Fibroblast of lung (primary cell): ENCODE results near the gene ELF3. TPM values are rescaled to one million over a fixed set of nuclear protein-coding genes. Genes with fewer than 3 reads are reported as not detected.

ENCODE experiments used
- DNase-seq, 2 donors: peaks; one replicate each; pipeline versions ENCODE4 v3.0.0 to v3.0.0-alpha.2; 2010; ENCODE audit warnings: low read depth in 2 of 2
- H2AFZ ChIP-seq: 2 replicates; pipeline ENCODE4 v1.5.1; 2012; ENCODE audit warnings: low read length, control low read depth, inconsistent platforms
- H3K27ac ChIP-seq: 2 replicates; pipeline ENCODE4 v1.5.1; 2011; ENCODE audit warnings: low read length, control low read depth; ENCODE audit not compliant: insufficient read depth
- H3K27me3 ChIP-seq: 2 replicates; pipeline ENCODE4 v1.5.1; 2011; ENCODE audit warnings: mild to moderate bottlenecking, low read length; ENCODE audit not compliant: control insufficient read depth, insufficient read depth
- H3K36me3 ChIP-seq: 2 replicates; pipeline ENCODE4 v1.5.1; 2011; ENCODE audit warnings: low read length; ENCODE audit not compliant: control insufficient read depth, insufficient read depth
- H3K4me1 ChIP-seq: 2 replicates; pipeline ENCODE4 v1.5.1; 2011; ENCODE audit warnings: low read length; ENCODE audit not compliant: control insufficient read depth, insufficient read depth; ENCODE audit errors: extremely low read depth
- H3K4me2 ChIP-seq: 2 replicates; pipeline ENCODE4 v1.5.1; 2011; ENCODE audit warnings: low read length, control low read depth; ENCODE audit not compliant: insufficient read depth; ENCODE audit errors: extremely low read depth
- H3K4me3 ChIP-seq, 4 experiments: fragments of 200-600 bp in 1 of 4; sonication (generic) in 1 of 4; replicated peaks in 1 of 4; 2 replicates each; pipeline ENCODE4 v1.5.1; 2011 to 2016; ENCODE audit warnings: low read length in 4 of 4, low read depth in 3 of 4, mild to moderate bottlenecking in 3 of 4, control low read depth in 2 of 4, inconsistent platforms in 1 of 4, mixed read lengths in 1 of 4; ENCODE audit not compliant: insufficient read depth in 1 of 4; ENCODE audit errors: control extremely low read depth in 1 of 4
- H3K79me2 ChIP-seq: 2 replicates; pipeline ENCODE4 v1.5.1; 2012; ENCODE audit warnings: mild to moderate bottlenecking, low read length, inconsistent platforms; ENCODE audit not compliant: control insufficient read depth, insufficient read depth
- H3K9ac ChIP-seq: 2 replicates; pipeline ENCODE4 v1.5.1; 2011; ENCODE audit warnings: mild to moderate bottlenecking, low read length, control low read depth; ENCODE audit not compliant: insufficient read depth
- H3K9me3 ChIP-seq: 2 replicates; pipeline ENCODE4 v1.5.1; 2012; ENCODE audit warnings: low read depth, low read length; ENCODE audit not compliant: control insufficient read depth, insufficient read depth
- H4K20me1 ChIP-seq: 2 replicates; pipeline ENCODE4 v1.5.1; 2011; ENCODE audit warnings: low read length; ENCODE audit not compliant: control insufficient read depth, insufficient read depth; ENCODE audit errors: extremely low read depth
- EZH2 ChIP-seq: IDR thresholded peaks from 2 replicates; pipeline ENCODE4 v1.5.1; 2012; ENCODE audit warnings: low read length, control low read depth, mild to moderate bottlenecking; ENCODE audit errors: missing control alignments
- polyA plus RNA-seq, 2 donors: library from polyadenylated mRNA; depleted of rRNA in 1 of 2; stranded (reverse) in 1 of 2; unstranded in 1 of 2; fragments of >200 nt; gene quantifications; 2 replicates each; pipeline ENCODE4 v1.2.1, GENCODE V29; 2011 to 2012; ENCODE audit warnings: missing spikeins in 1 of 2
- total RNA-seq: library from RNA; depleted of rRNA; stranded (reverse); fragments of >200 nt; gene quantifications from 2 replicates; pipeline ENCODE4 v1.2.1, GENCODE V29; 2014
- TF ChIP-seq, protein P1 (sequence below), 2 donors: IDR thresholded peaks in 1 of 2; conservative IDR thresholded peaks in 1 of 2; 1 replicate in 1 of 2; 2 replicates in 1 of 2; pipeline ENCODE4 v1.5.1; 2011 to 2012; ENCODE audit warnings: low read length in 2 of 2, control low read depth in 1 of 2, inconsistent platforms in 1 of 2, low read depth in 1 of 2, mild to moderate bottlenecking in 1 of 2

Gene ELF3
- total and polyA plus RNA-seq, 2 donors (not counting 1 experiment from before 2014, with no cell fraction given): 0.12 to 0.17 TPM

DNA sequence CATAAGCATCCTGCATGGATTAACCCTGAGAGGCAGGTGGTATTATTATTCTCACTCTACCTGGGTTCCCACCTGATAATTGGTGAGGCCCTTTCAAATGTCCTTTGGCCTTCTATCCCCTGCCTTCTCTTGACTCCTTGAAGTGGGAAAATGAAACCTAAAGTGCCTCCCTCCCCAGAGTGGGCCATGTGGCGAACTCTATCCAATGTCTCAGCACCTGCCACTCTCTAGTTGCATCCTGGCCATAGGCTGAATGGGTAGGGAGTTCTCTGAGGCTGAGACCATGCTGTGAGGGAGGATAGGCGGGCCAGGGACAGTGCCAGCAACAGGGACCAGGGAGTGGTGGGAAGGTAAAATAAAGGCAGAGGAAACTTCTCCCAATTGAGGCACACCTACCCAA lies 35.3 kb downstream of the ELF3 start:
- Histone ChIP-seq H3K9ac (no peak overlapping the region), H2AFZ (no peak overlapping the region), H3K4me1 (peaks cover 2% of the 10 kb centered on the region), H3K9me3 (no peaks in the 10 kb centered on the region), H4K20me1 (no peaks in the 10 kb centered on the region), H3K4me3 (no peak overlapping the region), H3K27me3 (peaks cover 9% of the 10 kb centered on the region), H3K27ac (no peak overlapping the region), H3K36me3 (no peaks in the 10 kb centered on the region), H3K79me2 (no peaks in the 10 kb centered on the region), H3K4me2 (no peak overlapping the region)
- TF ChIP-seq, protein P1, sequence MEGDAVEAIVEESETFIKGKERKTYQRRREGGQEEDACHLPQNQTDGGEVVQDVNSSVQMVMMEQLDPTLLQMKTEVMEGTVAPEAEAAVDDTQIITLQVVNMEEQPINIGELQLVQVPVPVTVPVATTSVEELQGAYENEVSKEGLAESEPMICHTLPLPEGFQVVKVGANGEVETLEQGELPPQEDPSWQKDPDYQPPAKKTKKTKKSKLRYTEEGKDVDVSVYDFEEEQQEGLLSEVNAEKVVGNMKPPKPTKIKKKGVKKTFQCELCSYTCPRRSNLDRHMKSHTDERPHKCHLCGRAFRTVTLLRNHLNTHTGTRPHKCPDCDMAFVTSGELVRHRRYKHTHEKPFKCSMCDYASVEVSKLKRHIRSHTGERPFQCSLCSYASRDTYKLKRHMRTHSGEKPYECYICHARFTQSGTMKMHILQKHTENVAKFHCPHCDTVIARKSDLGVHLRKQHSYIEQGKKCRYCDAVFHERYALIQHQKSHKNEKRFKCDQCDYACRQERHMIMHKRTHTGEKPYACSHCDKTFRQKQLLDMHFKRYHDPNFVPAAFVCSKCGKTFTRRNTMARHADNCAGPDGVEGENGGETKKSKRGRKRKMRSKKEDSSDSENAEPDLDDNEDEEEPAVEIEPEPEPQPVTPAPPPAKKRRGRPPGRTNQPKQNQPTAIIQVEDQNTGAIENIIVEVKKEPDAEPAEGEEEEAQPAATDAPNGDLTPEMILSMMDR (conservative IDR thresholded peaks at IDR 0.05 in 1 of 2, IDR thresholded peaks at IDR 0.05 in 1 of 2; ENCODE audit: low read depth in 1 of 2, low read length in 2 of 2): no peak
- no peak for TF ChIP-seq EZH2
- no peak for DNase-seq

DNA sequence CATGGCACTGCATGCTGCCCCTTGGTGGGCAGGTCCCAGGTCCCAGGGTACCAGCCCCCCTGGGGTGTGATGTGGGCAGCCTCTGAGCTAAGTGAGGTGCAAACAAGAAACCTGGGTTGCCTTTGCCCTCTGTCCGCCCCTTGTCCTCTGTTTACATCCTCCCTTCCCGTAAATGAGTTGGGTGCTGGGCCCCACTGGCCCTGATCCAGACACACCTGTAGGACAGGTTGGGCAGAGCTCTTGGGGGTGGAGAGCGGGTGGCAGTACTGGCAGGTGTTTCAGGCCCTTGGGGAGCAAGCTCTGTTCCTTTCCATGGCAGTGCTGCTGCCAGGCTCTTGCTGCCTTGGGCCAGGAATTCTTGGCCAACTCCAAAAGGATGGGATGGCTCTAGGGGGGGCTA lies 35.8 kb downstream of the ELF3 start:
- no peaks in the 10 kb centered on the region for H4K20me1 ChIP-seq

GRCh38 chr1:202046748-202047708 lies 36.6 kb downstream of the ELF3 start:
- Histone ChIP-seq H2AFZ (no peak overlapping the region), H3K27me3 (peaks cover 9% of the 10 kb centered on the region), H3K36me3 (no peaks in the 10 kb centered on the region), H4K20me1 (no peaks in the 10 kb centered on the region), H3K4me1 (peaks cover 2% of the 10 kb centered on the region), H3K27ac (no peak overlapping the region), H3K79me2 (no peaks in the 10 kb centered on the region), H3K4me3 (no peak overlapping the region), H3K9me3 (no peaks in the 10 kb centered on the region), H3K9ac (no peak overlapping the region), H3K4me2 (no peak overlapping the region)
- TF ChIP-seq, protein P1 (conservative IDR thresholded peaks at IDR 0.05 in 1 of 2, IDR thresholded peaks at IDR 0.05 in 1 of 2; ENCODE audit: low read depth in 1 of 2, low read length in 2 of 2): no peak
- no peak for TF ChIP-seq EZH2
- DNase-seq: no peak

More for the DNA sequence above, 35.8 kb downstream of the ELF3 start:
- H3K27ac ChIP-seq: no peak overlapping the region
- peaks cover 9% of the 10 kb centered on the region for H3K27me3 ChIP-seq
- peaks cover 2% of the 10 kb centered on the region for H3K4me1 ChIP-seq
- H3K36me3 ChIP-seq: no peaks in the 10 kb centered on the region
- H3K79me2 ChIP-seq: no peaks in the 10 kb centered on the region
- no peak overlapping the region for H3K4me2 ChIP-seq
- TF ChIP-seq, protein P1 (conservative IDR thresholded peaks at IDR 0.05 in 1 of 2, IDR thresholded peaks at IDR 0.05 in 1 of 2; ENCODE audit: low read depth in 1 of 2, low read length in 2 of 2): no peak
- no peak for TF ChIP-seq EZH2
- no peak for DNase-seq
- no peak overlapping the region for H3K9ac ChIP-seq
- H2AFZ ChIP-seq: no peak overlapping the region
- H3K9me3 ChIP-seq: no peaks in the 10 kb centered on the region
- H3K4me3 ChIP-seq: no peak overlapping the region
